DOHH2 (cell line): ENCODE results near the gene KLHL1.

ENCODE experiments used
- EZH2phosphoT487 ChIP-seq: fragments of 200-600 bp; sonication (generic); IDR thresholded peaks from 2 replicates; pipeline ENCODE4 v1.6.1; 2017; ENCODE audit warnings: borderline replicate concordance, mild to moderate bottlenecking, antibody characterized with exemption, low read length, moderate library complexity, mixed read lengths
- TF ChIP-seq, protein P1 (sequence below): fragments of 200-600 bp; sonication (generic); IDR thresholded peaks from one replicate; pipeline ENCODE4 v1.5.1; 2014; ENCODE audit warnings: antibody characterized with exemption, mild to moderate bottlenecking, low read depth, low read length; ENCODE audit not compliant: poor library complexity, severe bottlenecking

DNA sequence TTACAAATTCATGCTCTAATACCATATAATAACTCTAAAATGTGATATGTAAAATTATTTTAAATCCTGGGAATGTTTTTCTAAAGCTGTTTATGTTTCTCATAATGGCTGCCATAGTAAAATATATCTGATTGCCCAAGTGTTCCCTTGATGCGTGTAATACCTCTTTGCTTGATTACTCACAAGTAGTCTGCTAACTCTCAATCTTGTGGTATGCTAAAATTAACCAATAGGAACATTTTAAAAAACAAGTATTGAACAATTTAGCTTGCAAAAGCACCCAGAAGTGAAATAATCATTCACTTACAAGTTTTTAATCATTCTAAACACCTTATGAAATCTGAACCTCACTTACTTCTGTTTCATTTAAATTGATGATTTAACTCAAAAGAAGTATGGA, 386.6 kb downstream of the KLHL1 start:
- TF ChIP-seq, protein P1, sequence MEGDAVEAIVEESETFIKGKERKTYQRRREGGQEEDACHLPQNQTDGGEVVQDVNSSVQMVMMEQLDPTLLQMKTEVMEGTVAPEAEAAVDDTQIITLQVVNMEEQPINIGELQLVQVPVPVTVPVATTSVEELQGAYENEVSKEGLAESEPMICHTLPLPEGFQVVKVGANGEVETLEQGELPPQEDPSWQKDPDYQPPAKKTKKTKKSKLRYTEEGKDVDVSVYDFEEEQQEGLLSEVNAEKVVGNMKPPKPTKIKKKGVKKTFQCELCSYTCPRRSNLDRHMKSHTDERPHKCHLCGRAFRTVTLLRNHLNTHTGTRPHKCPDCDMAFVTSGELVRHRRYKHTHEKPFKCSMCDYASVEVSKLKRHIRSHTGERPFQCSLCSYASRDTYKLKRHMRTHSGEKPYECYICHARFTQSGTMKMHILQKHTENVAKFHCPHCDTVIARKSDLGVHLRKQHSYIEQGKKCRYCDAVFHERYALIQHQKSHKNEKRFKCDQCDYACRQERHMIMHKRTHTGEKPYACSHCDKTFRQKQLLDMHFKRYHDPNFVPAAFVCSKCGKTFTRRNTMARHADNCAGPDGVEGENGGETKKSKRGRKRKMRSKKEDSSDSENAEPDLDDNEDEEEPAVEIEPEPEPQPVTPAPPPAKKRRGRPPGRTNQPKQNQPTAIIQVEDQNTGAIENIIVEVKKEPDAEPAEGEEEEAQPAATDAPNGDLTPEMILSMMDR = no peak
- no peak for TF ChIP-seq EZH2phosphoT487
